Fibroblast of lung (primary cell): ENCODE results near the gene ZNF514. TPM values are rescaled to one million over a fixed set of nuclear protein-coding genes. Genes with fewer than 3 reads are reported as not detected.

Experiments used
- DNase-seq, 2 donors: peaks; one replicate each; pipeline versions ENCODE4 v3.0.0 to v3.0.0-alpha.2; 2010; ENCODE audit warnings: low read depth in 2 of 2
- H2AFZ ChIP-seq: 2 replicates; pipeline ENCODE4 v1.5.1; 2012; ENCODE audit warnings: low read length, control low read depth, inconsistent platforms
- H3K27ac ChIP-seq: 2 replicates; pipeline ENCODE4 v1.5.1; 2011; ENCODE audit warnings: low read length, control low read depth; ENCODE audit not compliant: insufficient read depth
- H3K27me3 ChIP-seq: 2 replicates; pipeline ENCODE4 v1.5.1; 2011; ENCODE audit warnings: mild to moderate bottlenecking, low read length; ENCODE audit not compliant: control insufficient read depth, insufficient read depth
- H3K36me3 ChIP-seq: 2 replicates; pipeline ENCODE4 v1.5.1; 2011; ENCODE audit warnings: low read length; ENCODE audit not compliant: control insufficient read depth, insufficient read depth
- H3K4me1 ChIP-seq: 2 replicates; pipeline ENCODE4 v1.5.1; 2011; ENCODE audit warnings: low read length; ENCODE audit not compliant: control insufficient read depth, insufficient read depth; ENCODE audit errors: extremely low read depth
- H3K4me2 ChIP-seq: 2 replicates; pipeline ENCODE4 v1.5.1; 2011; ENCODE audit warnings: low read length, control low read depth; ENCODE audit not compliant: insufficient read depth; ENCODE audit errors: extremely low read depth
- H3K4me3 ChIP-seq, 4 experiments: fragments of 200-600 bp in 1 of 4; sonication (generic) in 1 of 4; replicated peaks in 1 of 4; 2 replicates each; pipeline ENCODE4 v1.5.1; 2011 to 2016; ENCODE audit warnings: low read length in 4 of 4, low read depth in 3 of 4, mild to moderate bottlenecking in 3 of 4, control low read depth in 2 of 4, inconsistent platforms in 1 of 4, mixed read lengths in 1 of 4; ENCODE audit not compliant: insufficient read depth in 1 of 4; ENCODE audit errors: control extremely low read depth in 1 of 4
- H3K79me2 ChIP-seq: 2 replicates; pipeline ENCODE4 v1.5.1; 2012; ENCODE audit warnings: mild to moderate bottlenecking, low read length, inconsistent platforms; ENCODE audit not compliant: control insufficient read depth, insufficient read depth
- H3K9ac ChIP-seq: 2 replicates; pipeline ENCODE4 v1.5.1; 2011; ENCODE audit warnings: mild to moderate bottlenecking, low read length, control low read depth; ENCODE audit not compliant: insufficient read depth
- H3K9me3 ChIP-seq: 2 replicates; pipeline ENCODE4 v1.5.1; 2012; ENCODE audit warnings: low read depth, low read length; ENCODE audit not compliant: control insufficient read depth, insufficient read depth
- H4K20me1 ChIP-seq: 2 replicates; pipeline ENCODE4 v1.5.1; 2011; ENCODE audit warnings: low read length; ENCODE audit not compliant: control insufficient read depth, insufficient read depth; ENCODE audit errors: extremely low read depth
- EZH2 ChIP-seq: IDR thresholded peaks from 2 replicates; pipeline ENCODE4 v1.5.1; 2012; ENCODE audit warnings: low read length, control low read depth, mild to moderate bottlenecking; ENCODE audit errors: missing control alignments
- polyA plus RNA-seq, 2 donors: library from polyadenylated mRNA; depleted of rRNA in 1 of 2; stranded (reverse) in 1 of 2; unstranded in 1 of 2; fragments of >200 nt; gene quantifications; 2 replicates each; pipeline ENCODE4 v1.2.1, GENCODE V29; 2011 to 2012; ENCODE audit warnings: missing spikeins in 1 of 2
- total RNA-seq: library from RNA; depleted of rRNA; stranded (reverse); fragments of >200 nt; gene quantifications from 2 replicates; pipeline ENCODE4 v1.2.1, GENCODE V29; 2014
- TF ChIP-seq, protein P1 (sequence below), 2 donors: IDR thresholded peaks in 1 of 2; conservative IDR thresholded peaks in 1 of 2; 1 replicate in 1 of 2; 2 replicates in 1 of 2; pipeline ENCODE4 v1.5.1; 2011 to 2012; ENCODE audit warnings: low read length in 2 of 2, control low read depth in 1 of 2, inconsistent platforms in 1 of 2, low read depth in 1 of 2, mild to moderate bottlenecking in 1 of 2

Gene ZNF514
- total and polyA plus RNA-seq, 2 donors (not counting 1 experiment from before 2014, with no cell fraction given), result 6.5 to 14.2 TPM

DNA sequence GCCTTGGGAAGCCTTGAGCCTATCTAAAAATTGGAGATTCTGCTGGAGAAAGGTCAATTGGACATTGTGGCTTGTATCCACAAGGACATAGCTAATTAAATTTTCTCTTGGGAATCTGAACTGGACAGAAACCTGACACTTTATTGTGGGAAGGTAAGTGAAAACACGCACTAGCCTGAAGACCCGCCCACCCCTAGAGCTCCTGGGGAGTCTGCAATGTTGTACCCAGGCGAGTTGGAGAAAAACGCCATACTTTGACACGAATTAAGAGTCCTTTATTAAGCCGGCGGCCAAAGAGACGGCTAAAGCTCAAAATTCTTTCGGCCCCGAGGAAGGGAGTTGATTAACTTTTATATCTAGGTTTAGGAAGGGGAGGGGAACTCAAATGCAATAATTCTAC is 46.4 kb upstream of the ZNF514 start:
- Histone ChIP-seq H3K9me3 (no peaks in the 10 kb centered on the region), H3K79me2 (no peaks in the 10 kb centered on the region), H3K9ac (no peak overlapping the region), H3K36me3 (no peaks in the 10 kb centered on the region), H3K4me2 (no peak overlapping the region), H2AFZ (no peak overlapping the region), H3K27me3 (no peaks in the 10 kb centered on the region), H3K4me3 (peak overlapping the region in 2 of 4 experiments; percentile 85), H4K20me1 (no peaks in the 10 kb centered on the region), H3K27ac (no peak overlapping the region), H3K4me1 (no peaks in the 10 kb centered on the region)
- no peak for DNase-seq
- no peak for TF ChIP-seq EZH2
- TF ChIP-seq, protein P1, sequence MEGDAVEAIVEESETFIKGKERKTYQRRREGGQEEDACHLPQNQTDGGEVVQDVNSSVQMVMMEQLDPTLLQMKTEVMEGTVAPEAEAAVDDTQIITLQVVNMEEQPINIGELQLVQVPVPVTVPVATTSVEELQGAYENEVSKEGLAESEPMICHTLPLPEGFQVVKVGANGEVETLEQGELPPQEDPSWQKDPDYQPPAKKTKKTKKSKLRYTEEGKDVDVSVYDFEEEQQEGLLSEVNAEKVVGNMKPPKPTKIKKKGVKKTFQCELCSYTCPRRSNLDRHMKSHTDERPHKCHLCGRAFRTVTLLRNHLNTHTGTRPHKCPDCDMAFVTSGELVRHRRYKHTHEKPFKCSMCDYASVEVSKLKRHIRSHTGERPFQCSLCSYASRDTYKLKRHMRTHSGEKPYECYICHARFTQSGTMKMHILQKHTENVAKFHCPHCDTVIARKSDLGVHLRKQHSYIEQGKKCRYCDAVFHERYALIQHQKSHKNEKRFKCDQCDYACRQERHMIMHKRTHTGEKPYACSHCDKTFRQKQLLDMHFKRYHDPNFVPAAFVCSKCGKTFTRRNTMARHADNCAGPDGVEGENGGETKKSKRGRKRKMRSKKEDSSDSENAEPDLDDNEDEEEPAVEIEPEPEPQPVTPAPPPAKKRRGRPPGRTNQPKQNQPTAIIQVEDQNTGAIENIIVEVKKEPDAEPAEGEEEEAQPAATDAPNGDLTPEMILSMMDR (conservative IDR thresholded peaks at IDR 0.05 in 1 of 2, IDR thresholded peaks at IDR 0.05 in 1 of 2; ENCODE audit: low read depth in 1 of 2, low read length in 2 of 2), result no peak

DNA sequence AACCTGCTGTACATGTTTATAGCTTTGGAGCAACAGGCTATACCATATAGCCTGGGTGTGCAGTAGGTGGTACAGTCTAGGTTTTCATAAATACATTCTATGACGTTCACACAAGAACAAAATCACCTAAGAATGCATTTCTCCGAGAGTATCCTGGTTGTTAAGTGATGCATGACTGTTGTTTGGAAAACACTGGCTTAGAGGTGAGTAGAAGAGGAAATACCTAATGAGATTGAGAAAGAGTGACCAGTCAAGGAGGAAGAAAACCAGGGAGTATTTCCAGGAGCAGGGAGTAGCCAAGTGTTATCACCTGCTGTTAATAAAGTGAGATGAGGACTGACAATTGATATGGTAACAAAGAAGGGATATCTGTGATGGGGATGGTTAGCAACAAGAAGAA is 44.7 kb upstream of the ZNF514 start:
- no peaks in the 10 kb centered on the region for H3K4me1 ChIP-seq
- no peak for TF ChIP-seq EZH2
- TF ChIP-seq, protein P1 (conservative IDR thresholded peaks at IDR 0.05 in 1 of 2, IDR thresholded peaks at IDR 0.05 in 1 of 2; ENCODE audit: low read depth in 1 of 2, low read length in 2 of 2), result no peak
- H3K27ac ChIP-seq, result no peak overlapping the region
- H3K36me3 ChIP-seq, result no peaks in the 10 kb centered on the region
- no peak for DNase-seq
- H3K4me2 ChIP-seq, result no peak overlapping the region
- no peak overlapping the region for H3K4me3 ChIP-seq
- no peaks in the 10 kb centered on the region for H4K20me1 ChIP-seq
- H2AFZ ChIP-seq, result no peak overlapping the region
- no peaks in the 10 kb centered on the region for H3K27me3 ChIP-seq
- H3K9ac ChIP-seq, result no peak overlapping the region
- no peaks in the 10 kb centered on the region for H3K9me3 ChIP-seq
- H3K79me2 ChIP-seq, result no peaks in the 10 kb centered on the region

DNA sequence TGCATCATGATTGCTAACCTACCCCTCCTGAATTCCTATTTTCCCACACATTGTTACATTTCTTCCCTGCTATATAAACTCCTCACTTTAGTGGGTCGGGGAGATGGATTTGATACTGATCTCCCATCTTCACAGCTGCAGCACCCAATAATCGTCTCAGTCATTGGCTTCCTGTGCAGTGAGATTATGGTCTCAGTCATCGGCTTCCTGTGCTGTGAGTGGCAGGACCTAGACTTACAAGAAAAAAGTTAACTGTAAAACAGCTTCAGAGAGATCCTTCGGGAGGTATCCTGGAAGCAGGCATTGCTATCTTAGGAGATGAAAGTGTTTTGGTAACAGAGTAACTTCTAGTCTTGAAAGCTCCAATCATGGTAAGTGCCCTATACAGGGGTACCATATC is 44.3 kb upstream of the ZNF514 start:
- Histone ChIP-seq H3K36me3 (no peaks in the 10 kb centered on the region), H3K27me3 (no peaks in the 10 kb centered on the region), H3K9me3 (no peaks in the 10 kb centered on the region), H3K27ac (no peak overlapping the region), H3K4me1 (no peaks in the 10 kb centered on the region), H3K79me2 (no peaks in the 10 kb centered on the region), H4K20me1 (no peaks in the 10 kb centered on the region), H2AFZ (no peak overlapping the region), H3K4me3 (no peak overlapping the region), H3K9ac (no peak overlapping the region), H3K4me2 (no peak overlapping the region)
- no peak for DNase-seq
- TF ChIP-seq EZH2, result no peak
- TF ChIP-seq, protein P1 (conservative IDR thresholded peaks at IDR 0.05 in 1 of 2, IDR thresholded peaks at IDR 0.05 in 1 of 2; ENCODE audit: low read depth in 1 of 2, low read length in 2 of 2), result no peak
